HG03521 (cell line): ENCODE measurements around the gene SEMA5B.

Experiments
- ATAC-seq: cut with Tn5 transposase; IDR thresholded peaks from one replicate; pipeline ENCODE4 v1.9.1; 2021; ENCODE audit warnings: mild to moderate bottlenecking, moderate library complexity; ENCODE audit not compliant: unreplicated experiment

Gene SEMA5B

DNA sequence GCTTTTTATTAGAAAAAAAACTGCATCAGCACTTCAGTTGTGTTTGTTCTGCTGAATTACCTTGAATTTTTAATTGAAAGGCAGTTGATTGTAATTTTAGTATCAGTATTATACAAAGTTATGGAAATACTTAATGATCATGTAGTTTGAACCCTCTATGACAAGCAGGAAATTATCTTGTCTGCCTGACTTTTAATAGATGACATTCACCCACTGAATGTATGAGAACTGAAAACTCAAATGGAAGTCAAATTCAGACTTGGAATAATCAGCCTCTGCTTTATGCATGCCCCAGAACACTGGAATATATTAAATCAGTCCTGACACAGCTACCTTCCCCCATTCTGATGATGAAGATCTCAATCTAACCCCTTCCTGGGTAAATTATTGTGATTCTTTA lies 159.2 kb downstream of the SEMA5B start:
- ATAC-seq, result no peak

DNA sequence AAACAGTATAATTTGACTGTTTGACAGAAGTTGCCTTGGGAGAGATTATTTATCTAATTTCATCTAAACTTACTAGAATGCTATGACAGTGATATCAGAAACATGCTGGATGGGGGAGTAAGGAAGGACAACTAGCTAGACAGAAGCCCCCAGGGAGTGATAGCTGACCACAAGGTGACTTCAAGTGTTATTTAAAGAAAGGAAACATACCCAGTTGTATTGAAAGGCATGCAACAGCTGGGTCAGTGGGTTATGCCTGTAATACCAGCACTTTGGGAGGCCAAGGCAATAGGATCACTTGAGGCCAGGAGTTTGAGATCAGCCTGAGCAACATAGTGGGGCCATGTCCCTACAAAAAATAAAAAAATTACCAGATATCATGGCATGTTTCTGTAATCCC lies 163.1 kb downstream of the SEMA5B start:
- ATAC-seq, result no peak

- ATAC-seq, result no peak
These were observed 165.2 kb downstream of the SEMA5B start for GRCh38 chr3:122862381-122862780.
